HG02759 (cell line): ENCODE results near the gene KANK3.

Experiments used
- ATAC-seq: cut with Tn5 transposase; IDR thresholded peaks from one replicate; pipeline ENCODE4 v1.9.1; 2021; ENCODE audit warnings: mild to moderate bottlenecking, moderate library complexity; ENCODE audit not compliant: unreplicated experiment

KANK3 gene

DNA sequence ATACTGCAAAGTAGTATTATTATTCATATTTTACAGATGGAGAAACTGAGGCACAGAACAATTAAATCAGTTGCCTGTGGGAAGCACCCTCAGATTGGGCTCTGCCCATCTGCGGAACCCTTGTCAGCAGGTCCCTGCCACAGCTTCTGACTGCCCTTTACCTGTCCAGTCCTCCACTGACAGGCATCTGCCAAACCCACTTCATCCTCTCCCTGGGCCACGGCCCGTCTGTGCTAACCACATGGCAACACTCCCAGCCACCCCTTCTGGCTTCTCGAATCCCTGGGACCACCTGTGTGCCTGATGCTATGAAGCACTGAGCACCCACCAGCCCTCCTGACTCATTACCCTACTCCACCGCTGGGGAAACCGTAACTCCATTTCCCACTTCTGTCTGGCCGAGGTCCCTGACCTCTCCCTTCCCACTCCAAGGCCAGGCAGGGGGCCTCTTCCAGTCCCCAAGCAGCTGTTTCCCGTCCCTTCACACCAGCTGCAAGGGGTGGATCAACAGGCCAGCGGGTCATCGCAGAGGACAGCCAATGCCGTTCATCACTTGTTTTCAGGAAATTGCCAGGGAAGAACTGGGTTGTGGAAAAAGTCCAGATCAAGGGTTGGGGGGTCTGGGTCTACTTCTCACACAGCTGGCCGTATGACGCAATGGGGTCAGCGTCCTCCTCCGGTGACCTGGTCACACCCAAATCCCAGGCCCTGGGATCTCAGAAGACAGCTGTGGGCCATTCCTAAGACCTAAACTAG, 2.5 kb downstream of the KANK3 start:
- no peak for ATAC-seq

DNA sequence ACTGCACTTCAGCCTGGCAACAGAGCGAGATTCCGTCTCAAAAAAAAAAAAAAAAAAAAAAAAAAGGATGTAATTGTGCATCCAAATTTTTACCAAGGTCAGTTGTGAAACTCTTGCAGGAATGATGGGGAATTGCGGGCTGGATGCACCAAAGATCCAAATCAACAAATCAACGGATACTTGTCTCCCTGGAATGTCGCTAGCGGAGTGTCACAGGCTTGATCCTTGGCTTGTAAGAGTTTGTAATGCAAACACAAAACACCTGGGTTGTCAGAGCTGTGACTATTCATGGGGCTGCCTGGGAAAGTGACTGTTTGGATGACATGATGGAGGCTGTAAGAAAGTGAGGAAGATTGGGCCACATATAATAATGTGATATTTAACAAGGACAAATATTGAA, 4.2 kb downstream of the KANK3 start:
- ATAC-seq, result no peak

DNA sequence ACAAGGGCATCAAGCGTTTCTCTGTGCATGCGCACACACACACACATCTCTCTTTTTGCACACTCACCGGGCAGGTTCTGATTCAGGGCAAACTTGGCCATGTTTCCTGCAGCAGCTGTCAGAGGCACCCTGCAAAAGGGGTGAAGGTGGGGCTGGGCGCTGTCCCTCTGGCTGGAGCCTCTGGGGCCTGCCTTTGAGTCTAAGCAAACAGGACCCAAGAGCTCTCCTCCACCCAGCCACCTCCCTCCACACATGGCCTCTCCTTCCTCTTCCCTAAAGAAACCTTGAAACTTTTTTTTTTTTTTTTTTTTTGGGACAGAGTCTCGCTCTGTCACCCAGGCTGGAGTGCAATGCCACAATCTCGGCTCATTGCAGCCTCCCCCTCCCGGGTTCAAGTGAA, 5.3 kb downstream of the KANK3 start:
- ATAC-seq, result no peak

DNA sequence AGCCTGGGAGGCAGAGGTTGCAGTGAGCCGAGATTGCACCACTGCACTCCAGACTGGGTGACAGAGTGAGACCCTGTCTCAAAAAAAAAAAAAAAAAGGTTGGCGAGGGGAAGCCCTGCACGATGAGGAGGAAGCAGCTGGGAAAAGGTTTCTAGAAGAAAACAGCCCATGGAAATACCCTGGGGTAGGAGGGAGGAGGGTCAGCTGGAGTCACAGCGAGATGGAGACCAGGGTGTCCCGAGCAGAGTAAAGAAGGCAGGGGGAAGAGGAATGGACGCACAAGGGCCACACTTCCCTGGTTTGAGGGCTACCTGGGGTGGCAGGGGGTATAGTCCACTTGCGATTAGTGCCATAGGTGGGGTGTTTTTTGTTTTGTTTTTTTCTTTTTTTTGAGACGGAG, 6.4 kb downstream of the KANK3 start:
- no peak for ATAC-seq

DNA sequence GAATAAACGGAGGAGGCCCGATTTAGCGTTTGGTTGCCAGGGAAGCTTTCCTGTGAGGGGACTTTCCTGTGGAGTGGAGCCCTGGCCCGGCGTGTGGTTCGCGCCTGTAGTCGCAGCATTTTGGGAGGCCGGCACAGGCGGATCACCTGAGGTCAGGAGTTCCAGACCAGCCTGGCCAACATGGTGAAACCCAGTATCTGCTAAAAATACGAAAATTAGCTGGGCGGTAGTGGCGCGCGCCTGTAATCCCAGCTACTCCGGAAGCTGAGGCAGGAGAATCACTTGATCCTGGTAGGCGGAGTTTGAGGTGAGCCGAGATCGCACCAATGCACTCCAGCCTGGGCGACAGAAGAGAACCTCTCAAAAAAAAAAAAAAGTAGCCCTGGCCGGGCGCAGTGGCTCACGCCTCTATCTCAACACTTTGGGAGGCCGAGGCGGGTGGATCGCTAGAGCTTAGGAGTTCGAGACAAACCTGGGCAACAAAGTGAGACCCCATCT, 6.9 kb downstream of the KANK3 start:
- no peak for ATAC-seq

DNA sequence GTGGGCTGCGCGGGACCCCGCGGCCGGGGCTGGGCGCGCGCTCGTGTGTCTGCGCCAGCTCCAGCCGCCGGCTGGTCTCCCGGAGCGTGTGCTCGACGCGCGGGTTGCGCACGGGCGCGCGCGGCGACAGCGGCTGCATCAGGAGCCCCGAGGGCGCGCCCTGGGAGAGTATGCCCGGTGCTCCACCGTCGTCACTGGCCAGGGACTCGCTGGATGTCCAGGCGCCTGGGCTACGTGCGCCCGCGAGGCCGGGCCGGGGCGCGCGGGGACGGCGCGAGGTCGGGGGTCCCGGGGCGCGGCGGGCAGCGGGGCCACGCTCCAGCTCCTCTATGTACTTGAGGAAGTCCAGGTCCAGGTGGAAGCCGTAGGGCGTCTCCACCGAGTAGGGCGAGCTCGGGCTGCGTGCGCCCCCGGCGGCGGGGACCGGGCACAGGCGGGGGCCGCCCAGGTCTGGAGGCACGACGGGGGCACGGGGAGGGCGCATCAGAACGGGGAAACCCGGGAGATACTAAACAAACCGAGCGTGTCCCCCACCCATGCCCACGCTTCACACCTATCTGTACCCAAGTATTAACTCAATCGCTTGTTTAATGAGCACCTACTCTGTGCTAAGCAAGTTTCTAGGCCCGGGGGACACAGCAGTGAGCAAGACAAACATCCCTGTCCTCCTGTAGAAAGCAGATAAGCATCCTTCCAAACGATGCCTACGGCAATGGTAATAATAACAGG, 7.6 kb downstream of the KANK3 start:
- ATAC-seq, result no peak

DNA sequence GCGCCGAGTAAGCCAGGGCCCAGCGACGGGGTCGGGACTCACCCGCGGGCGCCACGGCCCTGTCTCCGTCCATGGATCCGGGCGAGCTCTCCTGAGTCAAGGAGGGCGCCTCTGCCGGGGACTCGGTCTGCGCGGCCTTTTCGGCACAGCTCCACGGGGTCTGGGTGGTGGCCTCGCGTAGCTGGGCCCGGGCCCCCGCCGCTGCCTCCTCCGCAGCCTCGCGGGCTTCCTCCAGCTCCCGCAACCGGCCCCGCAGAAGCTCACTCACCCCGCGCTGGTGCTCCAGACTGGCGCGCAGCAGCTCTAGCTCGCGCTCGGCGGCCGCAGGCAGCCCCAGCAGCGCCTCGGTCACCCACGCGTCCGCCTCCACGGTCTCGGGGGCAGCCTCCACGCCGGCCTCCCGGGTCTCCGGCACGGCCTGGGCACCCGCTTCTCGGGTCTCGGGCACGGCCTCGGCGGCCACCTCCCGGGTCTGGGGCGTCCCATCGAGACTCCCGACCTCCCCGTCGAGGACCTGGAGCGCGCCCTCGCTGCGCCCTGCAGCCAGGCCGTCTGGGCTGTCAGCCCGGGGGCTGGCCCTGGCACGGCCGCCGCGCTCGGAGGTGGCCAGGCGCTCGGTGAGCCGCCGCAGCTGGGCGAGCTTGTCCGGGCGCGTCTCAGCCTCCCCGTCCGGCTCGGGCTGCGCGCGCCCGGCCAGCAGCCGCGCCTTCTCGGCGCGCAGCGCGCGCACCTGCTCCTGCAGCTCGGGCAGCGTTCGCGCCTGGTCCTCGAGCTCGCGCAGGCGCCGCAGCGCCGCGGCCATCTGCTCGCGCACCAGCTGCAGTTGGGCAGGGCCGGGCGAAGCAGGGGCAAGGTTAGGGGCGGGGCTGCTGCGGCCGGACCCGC, 8.4 kb downstream of the KANK3 start:
- ATAC-seq, result no peak

DNA sequence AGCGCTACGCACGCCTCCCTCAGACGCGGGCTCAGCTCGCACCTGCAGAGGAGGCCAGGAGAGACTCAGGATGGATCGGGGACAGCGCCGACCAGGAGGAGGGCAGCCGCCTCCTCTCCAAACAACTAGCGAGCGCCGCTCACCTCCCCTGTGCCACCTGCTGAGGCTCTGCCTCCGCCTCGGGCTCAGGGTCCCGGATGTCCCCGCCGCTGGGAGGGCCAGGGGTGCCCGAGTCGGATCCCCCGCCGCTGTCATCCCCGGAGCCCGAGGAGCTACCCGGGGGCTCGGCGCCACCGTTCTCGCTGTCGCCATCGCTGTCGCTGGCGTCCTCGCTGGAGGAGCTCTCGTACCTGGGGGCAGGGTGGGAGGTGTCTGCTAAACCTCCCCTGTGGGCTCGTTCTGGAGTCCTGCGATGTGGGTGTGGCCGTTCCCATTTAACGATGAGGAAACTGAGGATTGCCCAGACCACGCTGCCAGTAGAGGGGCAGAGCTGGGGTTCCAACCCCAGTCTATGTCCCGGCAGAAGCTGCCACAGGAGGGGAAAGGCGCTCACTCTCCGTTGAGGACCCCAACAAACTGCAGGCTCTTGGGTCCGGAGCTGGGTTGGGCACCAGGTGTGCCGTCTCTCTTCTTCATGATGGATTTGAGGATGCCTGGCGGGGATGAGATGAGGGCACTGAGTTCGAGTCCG, 9.2 kb downstream of the KANK3 start:
- ATAC-seq, result no peak

DNA sequence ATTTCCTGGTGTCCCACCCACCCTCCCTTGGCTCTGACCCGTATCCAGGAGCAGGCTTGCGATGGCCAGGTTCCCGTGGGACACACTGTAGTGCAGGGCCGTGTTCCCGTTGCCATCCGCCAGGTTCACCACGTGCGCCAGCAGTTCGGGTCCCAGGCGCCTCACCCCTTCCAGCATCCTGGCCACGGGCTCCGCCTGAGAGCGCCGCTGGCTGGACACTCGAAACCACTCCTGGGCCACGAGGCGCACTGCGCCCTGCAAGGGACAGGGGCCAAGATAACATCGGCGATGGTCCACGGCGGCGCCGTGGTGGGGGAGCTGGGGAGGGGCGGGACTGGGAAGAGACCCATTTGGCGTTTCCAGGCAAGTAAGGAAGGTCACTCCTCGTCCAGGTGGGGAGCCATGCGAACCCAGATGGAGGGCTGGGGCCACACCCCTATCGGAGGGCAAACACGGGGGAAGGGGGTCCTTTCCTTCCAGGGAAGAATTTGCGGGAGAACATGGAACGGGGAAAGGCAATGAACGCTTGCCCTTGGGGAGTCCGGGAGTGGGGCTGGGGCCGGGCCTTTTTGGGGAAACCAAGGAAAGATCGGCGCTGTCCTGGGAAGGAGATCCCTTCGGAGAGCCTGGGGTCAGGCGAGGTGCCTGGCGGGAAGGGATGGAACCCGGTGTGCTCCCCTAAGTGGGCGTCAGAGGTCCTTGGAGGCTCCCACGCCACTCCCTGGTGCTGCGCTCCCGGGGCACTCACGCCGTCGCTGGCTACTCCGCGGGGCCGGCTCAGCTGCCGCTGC, 9.9 kb downstream of the KANK3 start:
- ATAC-seq, result no peak

DNA sequence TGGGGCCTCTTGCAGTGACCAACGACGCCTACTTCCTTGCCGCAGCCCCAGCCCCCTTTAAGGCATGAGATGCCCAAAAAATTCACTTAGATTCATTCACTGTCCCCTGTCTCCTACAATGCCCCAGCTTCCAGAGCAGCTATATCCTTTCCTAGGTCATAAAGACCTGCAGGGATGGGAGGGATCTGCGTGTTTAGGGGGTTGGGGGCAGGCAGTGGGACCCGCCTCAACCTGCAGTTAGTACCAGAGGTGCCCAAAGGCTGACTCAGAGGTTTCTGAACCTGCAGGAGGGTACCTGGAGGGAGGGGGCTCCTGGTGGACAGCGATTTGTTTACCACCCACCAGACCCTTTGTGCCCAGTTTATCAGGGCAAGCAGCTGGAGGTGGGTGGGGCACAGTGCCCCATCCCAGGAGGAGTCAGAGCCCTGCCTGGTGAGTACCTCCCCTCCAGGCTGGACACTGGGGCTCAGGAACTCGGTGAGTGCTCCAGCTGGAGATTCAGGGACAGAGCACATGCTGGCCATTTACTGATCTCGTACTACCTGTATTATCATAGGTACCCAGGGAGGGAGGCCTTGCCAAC, 11.7 kb downstream of the KANK3 start:
- ATAC-seq, result no peak

DNA sequence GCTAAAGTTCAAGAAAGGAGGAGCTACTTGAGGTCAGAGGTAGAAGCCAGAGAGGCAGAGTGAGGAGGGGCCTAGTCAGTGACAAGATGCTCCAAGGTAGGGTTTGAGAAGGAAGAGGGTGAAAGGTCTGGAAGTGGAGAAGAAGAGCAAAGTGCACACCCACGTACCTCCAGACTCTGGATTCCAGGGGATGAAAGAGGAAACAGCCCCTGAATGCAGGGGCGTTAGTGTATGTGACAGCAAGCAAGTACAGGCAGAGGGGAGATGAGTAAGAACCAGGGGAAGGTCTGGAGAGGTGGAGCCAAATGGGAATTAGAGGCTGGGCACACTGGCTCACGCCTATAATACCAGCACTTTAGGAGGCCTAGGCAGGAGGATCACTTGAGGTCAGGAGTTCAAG, 13.1 kb downstream of the KANK3 start:
- ATAC-seq, result no peak

DNA sequence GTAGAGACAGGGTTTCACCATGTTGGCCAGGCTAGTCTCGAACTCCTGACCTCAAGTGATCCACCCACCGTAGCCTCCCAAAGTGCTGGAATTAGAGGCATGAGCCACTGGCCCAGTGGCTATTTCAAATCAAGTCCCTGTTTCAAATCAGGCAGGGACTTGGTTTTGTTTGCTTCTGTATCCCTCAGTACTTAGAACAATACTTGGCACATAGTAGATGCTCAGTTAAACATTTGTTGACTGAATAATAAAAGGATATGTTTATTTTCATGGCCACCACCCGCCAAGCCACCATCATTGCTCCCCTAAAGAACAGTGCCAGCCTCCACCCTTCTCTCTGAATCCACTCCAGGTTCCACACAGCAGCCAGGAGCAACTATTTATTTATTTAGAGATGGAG, 17.6 kb downstream of the KANK3 start:
- ATAC-seq, result no peak

DNA sequence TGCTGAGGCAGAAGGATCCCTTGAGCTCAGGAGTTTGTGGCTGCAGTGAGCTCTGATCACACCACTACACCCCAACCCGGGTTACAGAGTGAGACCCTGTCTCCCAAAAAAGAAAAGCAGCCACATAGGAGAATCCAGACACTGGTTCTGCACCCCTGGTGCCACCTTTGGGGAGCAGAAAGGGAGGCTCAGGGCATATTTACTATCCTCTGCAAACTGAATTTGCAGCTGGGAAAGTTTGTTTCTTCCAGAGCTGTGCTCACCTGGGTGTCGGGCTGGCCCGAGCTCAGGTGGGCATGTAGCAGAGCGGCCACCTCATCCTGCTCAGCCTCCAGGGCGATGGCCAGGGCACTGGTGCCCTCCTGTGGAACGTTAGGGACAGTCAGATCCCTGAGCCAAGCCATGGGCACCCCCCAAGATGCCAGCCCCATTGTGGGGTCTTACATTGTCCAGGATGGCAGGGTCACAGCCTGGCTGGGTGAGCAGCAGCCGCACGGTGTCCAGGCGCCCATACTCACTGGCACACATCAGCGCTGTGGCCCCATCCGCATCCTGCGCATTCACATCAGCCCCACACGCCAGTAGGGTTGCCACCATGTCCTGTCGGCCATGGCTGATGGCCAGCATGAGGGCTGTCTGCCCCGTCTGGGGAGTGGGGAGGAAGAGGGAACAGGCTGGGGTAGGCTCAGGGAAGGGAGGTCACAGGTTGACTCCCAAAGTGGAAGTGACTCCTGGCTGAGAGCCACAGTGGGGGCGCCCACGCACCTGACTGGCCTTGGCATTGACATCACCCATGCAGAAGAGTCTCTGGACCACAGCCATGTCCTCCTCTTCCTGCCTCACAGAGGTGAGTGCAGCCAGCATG, 18.6 kb downstream of the KANK3 start:
- no peak for ATAC-seq

DNA sequence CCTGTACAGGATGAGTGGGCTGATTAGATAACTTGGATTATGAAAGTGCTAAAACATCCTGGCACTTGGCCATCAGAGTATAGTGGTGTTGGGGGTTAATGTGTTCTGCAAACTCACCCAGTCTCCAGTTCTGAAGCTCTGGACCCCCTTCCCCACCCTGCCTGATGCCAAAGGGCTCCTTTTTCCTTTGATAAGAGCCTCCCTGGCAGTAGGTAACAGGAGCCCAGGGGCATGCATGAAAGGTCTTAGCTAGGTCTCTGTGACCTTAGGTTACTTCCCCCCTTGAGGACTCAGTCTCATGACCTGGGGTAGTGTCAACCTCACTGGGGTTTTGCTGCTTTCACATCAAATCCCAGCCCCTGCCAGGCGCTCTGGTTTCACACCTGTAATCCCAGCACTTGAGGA, 19.3 kb downstream of the KANK3 start:
- no peak for ATAC-seq

DNA sequence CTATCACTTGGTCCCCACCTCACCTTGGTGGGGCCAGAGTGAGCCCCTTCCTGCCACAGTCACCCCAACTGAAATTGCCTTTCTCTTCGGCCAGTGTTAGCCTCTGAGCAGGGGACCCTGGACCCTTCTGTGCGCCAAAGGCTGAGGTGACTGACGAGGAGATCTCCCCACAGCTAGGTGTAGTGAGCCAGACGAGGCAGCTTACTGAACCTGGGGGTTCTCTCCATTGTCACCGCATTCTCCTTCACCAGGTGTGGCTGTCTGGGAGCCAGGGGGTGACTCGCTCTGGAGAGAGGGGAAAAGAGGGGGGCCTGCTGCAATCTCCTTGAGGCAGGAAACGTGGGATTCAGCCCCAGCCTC, 20.4 kb downstream of the KANK3 start:
- no peak for ATAC-seq

DNA sequence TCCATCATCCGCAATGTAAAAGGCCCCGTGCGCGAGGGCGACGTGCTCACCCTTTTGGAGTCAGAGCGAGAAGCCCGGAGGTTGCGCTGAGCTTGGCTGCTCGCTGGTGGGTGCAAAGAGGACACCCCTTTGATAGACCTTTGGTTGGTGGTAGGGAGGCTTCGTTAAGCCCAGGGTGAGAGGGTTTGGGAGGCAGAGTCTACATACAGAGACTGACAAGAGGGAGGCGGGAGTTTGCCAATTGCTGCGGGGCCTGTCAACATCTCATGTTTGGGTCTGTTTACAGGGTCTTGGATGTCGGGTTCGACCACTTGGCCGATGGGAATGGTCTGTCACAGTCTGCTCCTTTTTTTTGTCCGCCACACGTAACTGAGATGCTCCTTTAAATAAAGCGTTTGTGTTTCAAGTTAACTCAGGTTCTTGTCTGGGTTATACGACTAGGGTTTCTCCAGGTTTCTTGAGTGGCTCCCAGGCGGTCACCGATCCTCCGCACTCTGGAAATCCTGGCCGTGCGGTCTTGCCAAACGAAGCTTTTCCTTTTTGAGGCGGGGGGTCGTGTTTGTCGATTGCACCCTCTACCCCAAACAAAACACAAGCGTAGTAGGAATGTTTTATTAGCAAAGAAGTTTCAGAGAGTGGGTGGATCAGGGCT, 20.9 kb downstream of the KANK3 start:
- ATAC-seq, result no peak

DNA sequence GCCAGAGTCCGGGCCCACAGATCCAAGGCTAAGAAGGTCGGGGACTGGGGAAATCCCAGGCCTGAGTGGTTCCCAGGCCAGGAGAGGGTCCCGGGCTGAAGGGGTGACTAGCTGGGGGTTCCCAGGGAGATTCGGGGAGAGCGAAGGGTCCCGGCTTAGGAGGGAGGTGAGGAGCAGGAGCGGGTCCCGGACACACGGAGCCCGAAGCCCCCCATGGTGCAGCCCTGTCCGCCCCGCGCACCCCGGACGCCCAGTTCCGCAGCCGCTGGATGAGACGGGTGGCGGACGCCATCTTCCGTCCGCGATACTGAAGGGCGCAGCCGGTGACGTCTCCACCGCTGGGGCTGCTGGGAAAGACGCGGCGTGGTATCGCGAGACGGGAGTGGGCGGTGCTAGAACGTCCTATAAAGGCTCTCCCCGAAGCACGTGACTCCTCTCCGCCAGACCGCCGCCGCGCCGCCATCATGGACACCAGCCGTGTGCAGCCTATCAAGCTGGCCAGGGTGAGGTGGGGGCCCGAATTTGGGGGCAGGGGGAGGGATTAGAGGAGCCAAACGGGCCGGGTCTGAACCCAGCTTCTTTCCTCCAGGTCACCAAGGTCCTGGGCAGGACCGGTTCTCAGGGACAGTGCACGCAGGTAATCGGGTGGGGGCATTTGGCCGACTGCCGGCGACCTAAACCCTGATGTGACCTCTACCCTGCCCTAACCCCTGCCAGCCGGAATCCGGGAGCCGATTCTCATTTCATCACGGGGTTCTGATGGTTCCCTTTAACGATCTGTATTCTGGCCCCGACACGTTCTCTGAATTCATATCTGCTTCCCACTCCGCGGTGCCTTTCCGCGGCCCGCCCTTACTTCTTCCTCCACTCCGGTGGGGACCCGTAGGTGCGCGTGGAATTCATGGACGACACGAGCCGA, 21.7 kb downstream of the KANK3 start, which contains the start of the genes NDUFA7 and RPS28:
NDUFA7 (minus strand) TSS at position 309 of the 919 bp plus-strand sequence; CDS start at position 292, 17 bp downstream.
RPS28 (plus strand) TSS at position 430 of the 919 bp plus-strand sequence; CDS start at position 465, 35 bp downstream.
- ATAC-seq, result peak; percentile 92
